Measurements from ENCODE around the gene FXYD1.
"Not testable (repeated sequence)": the region's sequence is repeated elsewhere in the genome, so short reads cannot be mapped to it uniquely, and the experiment has no call there.

The FXYD1 gene

DNA sequence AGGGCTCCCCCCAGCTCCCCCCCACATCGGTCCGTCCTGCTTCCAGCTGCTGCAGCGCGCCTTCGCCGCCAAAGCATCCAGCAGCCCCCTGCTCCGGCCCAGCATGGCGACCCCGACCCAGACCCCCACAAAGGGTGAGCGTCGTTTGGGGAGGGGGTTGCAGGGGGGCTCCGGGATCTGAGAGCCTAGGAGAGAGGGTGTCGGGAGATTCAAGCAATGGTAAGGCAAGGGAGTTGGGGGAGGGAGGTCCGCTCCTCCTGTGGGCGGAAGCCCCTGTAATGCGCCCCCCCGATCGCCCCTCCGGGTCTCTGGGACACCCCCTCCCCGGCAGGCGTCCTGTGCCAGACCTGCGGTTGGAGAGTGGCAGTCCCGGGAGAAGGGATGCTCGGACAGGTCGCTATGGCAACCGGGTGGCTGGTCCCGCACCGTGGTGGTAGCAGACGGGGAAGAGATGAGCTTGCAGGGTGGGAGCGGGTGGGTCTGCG lies 4.6 kb downstream of the FXYD1 start, which contains the start of gene FXYD7:
Gene FXYD7, plus strand, starts transcription at position 25 of the 485 bp plus-strand sequence. Its CDS starts 79 bp downstream, at position 104.
- no peak for DNase-seq (ENCODE audit: low spot score)

DNA sequence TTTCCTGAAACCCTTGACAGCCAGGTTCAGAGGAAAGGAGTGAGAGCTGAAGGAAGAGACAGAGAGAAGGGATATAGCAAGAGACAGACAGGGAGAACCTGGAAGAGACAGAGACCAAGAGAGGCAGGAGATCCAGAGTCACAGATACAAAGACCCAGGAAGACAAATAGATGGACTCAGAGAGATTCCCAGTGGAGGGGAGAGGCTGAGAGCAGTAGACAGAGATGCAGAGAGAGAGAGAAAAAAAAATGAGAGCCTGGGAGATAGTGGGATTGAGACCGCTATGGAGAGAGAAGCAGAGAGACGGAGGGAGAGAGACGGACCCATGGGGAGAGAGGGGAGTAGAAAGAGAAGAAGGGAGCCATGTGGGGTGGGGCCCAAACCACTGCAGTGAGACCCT lies 5.2 kb downstream of the FXYD1 start:
- no peak for DNase-seq (ENCODE audit: low spot score)

DNA sequence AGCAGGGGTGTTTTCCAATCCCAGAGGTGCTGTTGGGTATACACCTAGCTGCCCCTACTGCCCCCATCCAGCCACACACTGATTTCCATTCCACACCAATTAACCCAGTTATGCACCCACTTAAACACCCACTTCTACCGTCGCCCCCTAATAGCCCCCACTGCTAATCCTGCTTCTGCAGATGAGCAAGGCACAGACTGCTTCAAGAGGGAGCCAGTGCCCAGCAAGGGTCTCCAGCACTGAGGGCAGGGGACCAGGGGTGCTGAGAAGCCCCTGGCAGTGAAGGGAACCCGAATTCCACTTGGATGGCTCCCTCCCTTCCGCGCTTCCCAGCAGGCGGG lies 5.6 kb downstream of the FXYD1 start:
- no peak for DNase-seq (ENCODE audit: low spot score)

DNA sequence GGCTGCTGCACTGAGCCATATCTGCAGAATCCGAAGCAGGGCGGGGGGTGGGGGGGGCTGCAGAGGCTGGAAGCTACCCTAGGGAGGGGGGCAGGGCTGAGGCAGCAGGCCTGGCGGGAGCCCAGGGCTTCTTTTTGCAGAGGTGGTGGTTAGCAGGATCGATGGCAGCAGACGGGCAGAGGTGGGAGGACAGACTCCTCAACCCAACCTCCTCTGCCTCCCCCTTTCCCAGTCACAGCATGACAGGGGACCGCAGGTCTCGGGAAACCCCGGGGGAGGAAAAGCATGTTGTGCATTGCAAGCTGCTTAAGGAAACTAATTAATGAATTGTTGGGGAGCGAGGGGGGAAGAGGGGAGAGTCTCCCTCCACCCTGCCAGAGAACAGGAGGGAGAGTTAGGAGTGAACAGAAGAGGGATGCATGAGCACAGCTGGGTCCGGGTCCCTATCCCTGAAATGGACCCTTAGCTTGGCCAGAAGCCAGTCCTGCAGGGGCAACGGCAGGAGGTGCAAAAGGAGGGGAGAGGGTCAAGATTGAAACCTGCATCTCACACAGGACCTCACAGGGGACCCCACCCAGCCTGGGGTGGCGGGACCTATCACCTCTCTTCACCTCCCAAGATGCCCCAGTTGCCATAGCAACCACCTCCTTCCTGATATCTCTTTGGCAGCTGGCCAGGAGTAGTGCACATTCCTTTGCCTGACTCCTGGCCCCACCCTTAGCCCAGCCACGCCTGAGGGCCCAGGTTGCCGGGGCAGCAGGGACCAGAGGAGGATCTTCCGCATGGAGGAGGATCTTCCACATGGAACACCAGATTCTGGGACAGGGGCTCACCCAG lies 6.2 kb downstream of the FXYD1 start:
- no peak for DNase-seq (ENCODE audit: low spot score)

DNA sequence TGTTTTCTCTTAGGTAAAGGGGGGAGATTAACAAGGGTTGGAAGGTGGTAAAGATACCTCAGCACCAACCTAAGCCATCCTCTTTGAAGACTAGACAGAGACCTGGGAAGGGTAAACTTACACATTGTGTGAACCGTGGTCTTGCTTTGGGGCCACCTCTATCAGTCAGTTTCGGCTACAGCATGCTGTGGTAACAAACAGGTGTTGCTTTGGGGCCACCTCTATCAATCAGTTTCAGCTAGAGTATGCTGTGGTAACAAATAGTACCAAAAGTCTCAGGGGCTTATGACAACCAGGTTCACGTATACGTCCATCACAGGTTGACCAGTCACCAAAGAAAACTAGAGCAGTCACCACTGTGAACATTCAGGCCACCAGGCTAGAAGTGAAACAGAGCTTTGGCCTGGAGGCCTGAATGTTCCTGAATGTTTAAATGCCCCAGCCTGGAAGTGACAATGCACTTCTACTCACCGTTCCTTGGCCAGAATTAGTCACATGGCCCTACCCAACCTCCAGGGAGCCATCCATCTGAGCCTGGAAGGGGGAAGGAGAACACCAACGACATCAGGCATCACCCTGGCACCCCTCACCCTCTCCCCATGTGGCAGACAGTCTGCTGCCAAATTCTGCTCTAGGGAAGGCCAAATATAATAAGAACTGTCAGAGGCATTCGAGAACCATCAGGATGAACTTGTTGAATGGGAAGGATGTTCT lies 8.3 kb downstream of the FXYD1 start:
- DNase-seq (ENCODE audit: low spot score): no peak

DNA sequence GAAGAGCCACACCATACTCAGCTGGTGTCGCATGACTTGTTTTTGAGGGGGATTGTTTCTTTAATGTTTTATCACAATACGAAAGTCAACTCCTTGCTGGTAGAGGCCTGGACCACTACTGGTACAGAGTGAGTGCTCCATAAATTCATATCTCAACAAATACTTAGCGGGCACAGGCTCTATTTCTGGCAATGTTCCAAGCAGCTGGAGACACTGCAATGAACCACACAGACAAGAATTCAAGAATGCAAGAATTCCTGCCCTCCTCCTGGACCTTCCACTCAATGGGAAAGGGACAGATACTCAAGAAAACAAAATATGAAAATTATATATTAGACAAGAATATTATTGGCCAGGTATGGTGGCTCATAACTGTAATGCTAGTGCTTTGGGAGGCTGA lies 10.8 kb downstream of the FXYD1 start:
- DNase-seq (ENCODE audit: low spot score): no peak

DNA sequence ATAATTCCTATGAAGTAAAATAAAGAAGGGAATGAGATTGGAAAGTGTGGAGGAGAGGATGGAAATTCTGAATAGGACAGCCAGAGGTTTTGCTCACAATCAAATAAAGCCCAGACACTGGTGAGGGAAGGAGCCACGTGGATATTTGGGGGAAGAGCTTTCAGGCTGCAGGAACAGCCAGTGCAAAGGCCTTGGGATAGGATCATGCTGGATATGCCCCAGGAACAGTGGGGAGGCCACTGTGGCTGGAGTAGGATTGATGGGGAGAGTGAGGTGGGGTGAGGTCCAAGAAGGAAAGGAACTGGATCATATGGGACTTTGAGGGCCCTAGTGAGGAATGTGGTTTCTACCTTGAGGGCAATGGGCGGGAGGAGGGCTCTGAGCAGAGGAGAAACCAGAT lies 11.8 kb downstream of the FXYD1 start:
- no peak for DNase-seq (ENCODE audit: low spot score)

DNA sequence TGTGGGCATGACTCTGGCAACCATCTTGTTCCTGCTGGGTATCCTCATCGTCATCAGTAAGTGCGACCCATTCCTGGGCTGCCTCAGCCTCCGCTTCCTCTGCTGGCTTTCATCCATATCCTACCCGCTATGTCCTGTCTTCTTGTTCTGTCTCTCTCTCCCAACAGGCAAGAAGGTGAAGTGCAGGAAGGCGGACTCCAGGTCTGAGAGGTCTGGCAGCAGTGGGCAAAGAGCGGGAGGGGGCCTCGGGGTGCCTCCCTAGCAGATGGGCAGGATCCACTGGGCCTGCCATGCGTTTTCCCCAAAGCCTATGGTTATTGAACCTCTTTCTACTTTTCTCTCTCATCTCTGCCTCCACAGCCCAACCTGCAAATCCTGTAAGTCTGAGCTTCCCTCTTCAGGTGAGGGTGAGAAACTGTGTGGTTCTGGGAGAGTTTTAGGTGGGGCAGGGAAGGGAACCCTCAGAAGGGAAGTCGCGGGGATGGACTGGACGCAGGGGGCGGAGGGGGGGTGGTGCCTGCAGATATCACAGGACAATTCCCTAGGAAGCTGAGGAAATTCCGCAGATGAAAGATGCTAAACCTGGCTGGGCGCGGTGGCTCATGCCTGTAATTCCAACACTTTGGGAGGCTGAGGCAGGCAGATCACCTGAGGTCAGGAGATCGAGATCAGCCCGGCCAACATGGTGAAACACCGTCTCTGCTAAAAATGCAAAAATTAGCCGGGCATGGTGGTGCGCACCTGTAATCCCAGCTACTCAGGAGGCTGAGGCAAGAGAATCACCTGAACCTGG lies 12.8 kb downstream of the FXYD1 start:
- DNase-seq (ENCODE audit: low spot score): no peak

DNA sequence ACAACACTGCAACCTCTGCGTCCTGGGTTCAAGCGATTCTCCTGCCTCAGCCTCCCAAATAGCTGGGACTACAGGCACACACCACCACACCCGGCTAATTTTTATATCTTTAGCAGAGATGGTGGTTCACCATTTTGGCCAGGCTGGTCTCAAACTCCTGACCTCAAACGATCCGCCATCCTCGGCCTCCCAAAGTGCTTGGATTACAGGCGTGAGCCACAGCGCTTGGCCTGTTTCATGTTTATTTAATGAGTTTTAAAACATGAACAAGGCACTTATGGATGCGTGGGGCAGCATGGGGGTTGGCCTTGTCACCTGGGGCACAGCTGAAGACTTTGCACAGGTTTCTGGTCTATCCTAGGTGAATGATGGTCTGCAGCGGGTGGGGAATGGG lies 14.5 kb downstream of the FXYD1 start:
- not testable (repeated sequence) for DNase-seq (ENCODE audit: low spot score)

DNA sequence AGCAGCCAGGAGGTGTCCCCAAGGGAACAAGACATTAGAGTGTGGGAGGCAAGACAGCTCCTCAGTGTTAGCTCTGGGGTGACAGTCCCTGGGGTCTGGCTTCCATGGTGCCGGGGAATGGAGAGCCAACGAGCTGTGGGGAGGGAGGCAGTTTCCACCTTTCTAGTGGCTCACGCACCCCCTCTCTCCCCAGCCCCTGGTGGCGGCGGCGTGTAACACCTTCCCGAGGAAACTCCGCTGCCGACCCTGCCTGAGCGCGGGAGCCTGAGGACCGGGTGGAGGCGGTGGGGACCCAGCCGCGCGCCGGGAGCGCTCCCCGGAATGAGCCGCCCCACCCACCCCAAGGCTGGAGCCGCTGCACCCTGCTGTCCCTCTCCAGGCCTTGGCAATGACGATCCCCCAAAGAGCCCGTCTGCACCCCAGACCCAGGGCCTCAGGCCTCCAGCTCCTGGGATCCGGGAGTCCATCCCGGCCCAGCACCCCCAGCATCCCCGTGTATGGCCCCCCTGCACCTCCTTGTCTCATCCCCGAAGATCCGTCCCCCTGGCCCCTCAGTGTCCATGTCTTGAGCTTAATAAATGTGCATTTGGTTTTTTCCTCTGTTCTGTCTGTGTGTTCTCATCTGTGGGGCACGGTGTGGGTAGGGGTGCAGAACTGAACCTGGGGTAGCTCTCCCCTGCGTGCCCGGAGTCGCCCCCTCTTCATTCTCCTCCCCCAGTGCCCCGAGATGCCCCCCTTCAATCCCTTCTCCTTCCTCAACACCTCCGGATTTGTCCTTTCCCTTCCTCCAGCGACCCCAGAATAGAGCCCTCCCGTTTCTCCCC lies 15.3 kb downstream of the FXYD1 start:
- no peak for DNase-seq (ENCODE audit: low spot score)

DNA sequence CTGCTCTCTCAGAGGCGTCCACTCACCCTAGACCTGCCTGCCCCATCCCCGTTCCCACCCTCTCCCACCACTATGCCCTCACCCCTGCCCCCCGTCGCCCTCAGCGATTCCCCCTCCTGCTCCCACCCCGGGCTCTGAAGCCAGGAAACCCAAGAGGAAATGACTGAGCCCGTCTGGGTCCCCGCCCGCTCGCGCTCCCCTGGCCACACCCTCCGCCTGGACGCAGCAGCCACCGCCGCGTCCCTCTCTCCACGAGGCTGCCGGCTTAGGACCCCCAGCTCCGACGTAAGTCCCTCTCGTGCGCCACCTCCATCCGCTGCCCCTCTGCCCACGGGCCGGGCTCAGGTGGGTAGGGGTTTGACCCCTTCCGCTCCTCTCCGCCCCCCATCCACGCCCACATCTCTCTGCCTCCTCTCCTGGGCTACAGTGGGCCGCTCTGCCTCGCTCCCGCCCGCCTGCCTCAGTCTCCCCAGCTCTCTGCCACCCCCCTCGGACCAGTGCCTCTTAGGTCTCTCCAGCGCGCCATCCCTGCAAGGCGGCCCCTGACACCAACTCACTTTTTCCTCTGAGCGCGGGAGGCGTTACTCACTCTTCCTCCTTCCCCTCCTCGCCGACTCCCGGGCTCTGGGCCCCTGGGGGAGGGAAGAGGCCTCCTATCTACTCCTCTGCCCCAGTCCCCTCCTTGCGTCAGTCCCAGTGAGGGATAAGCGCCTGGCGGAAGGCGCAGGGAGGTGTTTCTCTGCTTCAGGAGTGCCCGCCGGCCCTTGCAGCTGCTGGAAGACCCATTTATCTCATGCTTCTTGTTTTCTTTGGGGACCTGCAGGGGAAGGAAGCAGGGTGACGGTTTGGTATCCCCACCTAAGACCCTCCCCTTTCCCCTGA lies 16.1 kb downstream of the FXYD1 start, which contains the start of gene FXYD5:
Gene FXYD5, plus strand, starts transcription at position 211 of the 882 bp plus-strand sequence. CDS start 816 bp downstream, outside the sequence.
- peak; percentile 77 for DNase-seq (ENCODE audit: low spot score)

DNA sequence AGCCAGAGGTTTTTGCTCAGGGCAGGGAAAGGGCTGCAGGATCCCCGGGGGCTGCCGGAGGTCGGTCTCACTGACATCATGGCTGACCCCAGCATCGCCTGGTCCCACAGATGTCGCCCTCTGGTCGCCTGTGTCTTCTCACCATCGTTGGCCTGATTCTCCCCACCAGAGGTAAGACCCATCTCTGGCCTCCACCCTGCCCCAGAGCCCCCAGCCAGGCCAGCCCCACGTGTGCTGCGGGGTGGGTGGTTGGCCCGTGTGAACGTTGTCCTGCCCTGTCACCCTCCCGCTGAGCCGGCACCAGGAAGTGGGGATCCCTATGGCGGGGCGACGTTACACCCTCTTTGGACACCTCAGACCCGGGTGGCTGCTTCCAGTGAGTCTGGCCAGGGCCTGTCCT lies 16.8 kb downstream of the FXYD1 start:
- no peak for DNase-seq (ENCODE audit: low spot score)

DNA sequence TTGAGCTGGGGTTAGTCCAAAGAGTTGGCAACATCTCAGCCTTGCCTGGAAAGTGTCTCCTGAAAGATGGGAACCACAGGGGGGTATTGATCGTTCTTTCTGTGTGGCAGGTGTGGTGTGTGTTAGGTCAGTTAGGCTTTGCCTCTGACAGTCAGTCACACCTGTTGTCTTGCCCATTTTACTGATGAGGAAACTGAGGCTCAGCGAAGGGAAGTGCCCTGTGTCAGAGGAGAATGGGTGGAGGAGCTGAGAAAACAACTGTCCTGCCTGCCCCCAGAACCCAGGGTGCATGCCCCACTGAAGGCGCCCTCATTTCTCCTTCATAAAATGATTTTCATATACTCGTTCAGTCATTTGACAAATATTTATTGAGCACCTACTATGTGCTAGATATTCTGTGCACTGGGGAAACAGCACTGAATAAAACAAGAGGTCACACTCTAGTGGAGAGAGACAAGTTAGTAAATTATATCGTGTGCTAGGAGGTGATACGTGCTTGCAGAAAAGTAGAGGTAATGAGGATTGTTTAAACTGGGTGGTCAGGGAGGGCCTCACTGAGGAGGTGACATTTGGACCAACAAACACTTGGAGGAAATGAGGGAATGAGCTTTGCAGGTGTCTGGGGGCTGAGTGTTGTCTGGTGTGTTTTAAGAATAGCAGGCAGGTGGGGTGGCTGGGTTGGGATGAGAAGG lies 17.5 kb downstream of the FXYD1 start:
- DNase-seq (ENCODE audit: low spot score): no peak

DNA sequence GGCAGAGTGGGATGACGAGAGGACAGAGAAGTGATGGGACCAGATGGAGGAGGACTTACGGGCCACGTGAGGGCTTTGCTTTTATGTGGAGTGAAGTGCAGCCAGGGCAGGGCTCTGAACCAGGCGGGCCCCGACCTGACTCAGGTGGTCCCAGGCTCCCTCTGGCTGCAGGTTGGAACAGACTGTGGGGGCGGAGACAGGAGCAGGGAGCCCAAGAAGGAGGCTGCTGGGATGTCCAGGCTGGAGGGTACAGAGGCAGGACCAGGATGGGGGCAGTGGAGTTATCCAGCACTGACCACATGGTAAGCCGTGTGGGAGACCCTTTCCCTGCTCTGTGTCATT lies 18.0 kb downstream of the FXYD1 start:
- no peak for DNase-seq (ENCODE audit: low spot score)

DNA sequence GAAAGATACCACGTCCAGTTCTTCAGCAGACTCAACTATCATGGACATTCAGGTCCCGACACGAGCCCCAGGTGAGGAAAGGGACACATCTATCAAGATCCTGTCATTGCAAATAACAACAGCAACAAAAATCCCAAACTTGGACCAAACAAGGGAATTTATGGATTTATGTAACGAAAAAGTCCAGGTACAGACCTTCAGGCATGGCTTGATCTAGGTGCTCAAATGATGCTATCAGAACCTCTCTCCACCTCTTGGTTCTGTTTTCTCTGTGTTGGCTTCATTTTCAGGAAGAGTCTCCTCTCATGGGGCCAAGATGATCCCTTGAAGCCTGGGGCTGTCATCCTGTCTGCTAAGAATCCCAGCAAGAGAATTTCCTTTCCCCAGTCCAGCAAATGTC lies 18.8 kb downstream of the FXYD1 start:
- no peak for DNase-seq (ENCODE audit: low spot score)

DNA sequence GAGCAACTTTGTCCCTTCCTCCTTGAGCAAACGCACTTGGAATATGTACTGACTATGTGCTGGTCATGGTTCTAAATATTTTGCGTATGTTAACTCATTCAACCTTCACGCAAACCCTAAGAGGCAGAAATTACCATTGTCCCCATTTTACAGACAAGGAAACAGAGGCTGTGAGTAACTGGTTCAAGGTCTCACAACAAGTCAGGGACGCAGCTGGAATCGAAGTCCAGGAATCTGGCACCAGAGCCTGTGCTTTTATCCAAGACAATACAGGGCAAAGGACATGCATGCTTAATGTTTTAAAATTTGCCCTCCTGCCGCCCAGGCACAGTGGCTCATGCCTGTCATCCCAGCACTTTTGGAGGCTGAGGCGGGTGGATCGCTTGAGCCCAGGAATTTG lies 21.0 kb downstream of the FXYD1 start:
- no peak for DNase-seq (ENCODE audit: low spot score)

DNA sequence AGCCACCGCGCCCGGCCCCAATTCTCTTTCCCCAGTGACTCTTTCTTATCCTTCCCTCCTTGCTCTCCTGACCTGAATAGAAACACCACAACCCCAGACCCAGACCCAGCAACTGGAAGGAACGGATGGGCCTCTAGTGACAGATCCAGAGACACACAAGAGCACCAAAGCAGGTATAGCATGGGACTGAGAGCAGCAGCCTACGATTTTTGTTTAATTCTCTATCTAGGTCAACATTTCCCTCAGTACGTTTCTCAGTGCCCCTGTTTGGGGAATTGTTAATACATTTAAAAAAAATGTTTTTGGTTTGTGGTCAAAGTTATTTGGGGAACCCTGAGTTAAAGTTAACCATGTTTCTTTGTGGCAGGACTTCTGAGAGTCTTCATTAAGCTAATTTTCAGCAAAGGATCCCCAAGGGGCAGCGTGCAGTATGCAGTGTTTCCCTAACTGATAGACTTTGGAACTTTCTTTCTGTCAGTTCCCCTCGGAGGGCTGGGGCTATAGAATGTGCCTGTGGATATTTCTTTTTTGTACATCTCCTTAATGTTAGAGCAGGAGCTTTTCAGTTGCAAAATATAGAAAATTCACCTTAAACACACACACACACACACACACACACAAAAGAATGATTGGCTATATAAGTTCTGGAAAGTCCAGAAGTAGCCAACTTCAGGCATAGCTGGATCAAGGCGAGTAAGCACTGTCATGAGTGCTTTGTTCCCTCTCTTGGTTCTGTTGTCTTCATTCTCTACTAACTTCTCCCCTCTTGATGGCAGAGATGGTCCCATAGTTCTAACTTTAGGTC lies 22.2 kb downstream of the FXYD1 start:
- DNase-seq (ENCODE audit: low spot score): no peak

DNA sequence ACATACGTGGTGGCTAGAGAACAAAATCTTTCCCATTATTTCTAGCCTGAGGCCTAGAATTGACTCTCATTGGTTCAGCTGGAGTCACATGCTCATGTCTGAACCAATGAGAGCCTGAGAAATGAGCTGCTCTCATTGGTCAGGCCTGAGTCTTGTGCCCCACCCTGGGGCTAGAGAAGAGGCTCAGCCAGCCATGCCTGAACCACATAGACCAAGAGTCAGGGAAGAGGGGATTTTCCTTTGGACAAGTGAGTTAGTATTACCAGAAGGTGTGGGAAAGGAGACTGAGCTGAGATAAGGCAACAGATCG lies 22.8 kb downstream of the FXYD1 start:
- no peak for DNase-seq (ENCODE audit: low spot score)

All from kidney capillary endothelial cell (primary cell).